Iris pigment epithelial cell (primary cell): Measurements from ENCODE around the gene IL2RA.

Source experiments
- DNase-seq: peaks from one replicate; pipeline ENCODE4 v3.0.0-alpha.2; 2011; ENCODE audit warnings: low read depth

Gene IL2RA

DNA sequence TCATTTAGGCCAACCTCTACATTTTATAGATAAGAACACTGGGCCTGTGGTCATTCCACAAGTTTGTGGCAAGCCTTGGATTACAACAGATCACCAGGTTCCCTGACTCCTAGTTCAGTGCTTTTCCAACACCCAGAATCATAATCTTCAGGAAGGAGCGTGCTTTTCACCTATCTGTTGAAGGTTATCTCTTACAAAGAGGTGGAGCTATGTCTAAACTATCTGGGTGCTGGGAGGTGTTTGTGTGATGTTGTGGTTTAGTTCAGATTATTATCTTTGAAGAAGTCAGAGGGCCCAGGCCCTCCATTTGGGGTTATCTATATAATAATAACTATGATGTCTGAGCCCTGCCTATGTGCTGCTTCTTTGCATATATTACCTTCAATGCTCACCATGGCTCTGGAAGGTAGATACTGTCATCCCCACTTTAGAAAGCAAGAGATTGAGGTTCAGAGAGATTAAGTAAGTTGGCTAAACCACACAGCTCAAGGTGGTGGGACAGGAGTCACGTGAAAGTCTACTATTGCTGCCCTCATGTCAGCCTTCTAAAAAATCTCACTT lies 24.0 kb downstream of the IL2RA start:
- no peak for DNase-seq

DNA sequence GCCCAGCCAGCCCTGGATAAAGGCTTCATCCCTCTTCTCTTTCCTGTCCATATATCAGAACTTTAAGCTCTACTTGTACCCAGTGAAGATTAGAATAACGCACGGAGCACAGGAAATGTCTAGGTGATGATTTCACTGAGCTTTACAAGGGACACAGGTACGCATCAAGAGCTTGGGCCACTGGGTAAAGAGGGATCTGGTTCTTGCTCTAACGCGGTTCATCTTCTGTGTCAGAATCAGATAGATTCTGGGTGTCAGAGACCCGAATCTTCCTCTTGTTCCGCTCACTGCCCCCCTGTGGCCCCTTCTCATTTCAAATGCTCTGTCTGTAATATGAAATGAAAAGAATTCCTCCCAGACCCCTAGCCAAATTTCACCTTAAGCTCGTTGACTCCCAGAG lies 24.7 kb downstream of the IL2RA start:
- no peak for DNase-seq

DNA sequence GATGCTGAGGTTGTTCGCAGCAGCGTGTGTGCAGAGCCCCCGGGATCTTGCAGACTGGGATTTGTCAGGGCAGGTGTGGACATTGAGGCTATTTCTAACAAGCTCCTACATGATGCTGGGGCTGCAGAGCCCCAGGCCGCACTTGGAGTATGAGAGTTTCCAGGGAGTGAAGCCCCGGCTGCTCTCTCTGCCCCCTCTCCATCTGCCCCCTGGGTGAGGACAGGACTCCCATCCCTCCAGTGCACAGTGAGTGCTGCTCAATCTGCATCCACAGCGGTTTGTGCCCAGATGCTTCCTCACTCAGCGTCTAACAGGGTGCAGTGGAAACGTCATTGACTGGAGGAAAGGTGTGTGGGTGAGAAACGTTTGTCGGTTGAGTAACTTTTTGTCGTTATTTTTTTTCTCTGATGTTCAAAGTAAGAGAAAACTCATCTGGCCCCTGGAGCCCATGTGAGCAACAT lies 25.3 kb downstream of the IL2RA start:
- DNase-seq: no peak

DNA sequence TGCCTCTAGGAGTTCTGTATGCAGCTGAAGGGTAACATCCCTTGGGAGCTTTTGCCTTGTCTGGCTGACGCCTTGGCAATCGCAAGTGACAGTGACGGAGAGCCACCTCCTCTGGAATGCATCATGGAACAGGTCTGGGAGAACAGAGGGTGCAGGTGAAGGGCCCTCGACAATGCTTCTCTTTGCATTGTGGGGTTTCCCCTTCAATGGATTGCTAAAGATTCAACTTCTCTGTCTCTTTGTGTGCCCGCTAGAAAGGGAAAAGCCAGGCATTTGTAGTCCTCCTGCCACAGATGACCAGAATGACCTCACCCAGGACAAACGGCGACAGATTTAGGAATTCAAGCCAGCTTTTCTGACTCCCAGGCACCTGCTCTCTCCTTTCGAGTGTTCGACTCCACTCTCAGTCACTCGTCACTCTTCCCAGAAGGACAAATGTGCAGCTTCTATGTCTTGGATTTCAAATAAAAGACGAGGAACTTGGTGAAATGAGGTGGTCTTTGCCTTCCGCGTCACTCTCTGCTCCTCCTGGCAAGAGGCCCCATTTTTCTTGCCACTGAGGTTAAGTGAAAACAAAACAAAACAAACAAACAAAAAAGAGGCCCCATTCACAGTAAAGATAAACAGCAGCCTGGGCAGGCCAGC lies 26.1 kb downstream of the IL2RA start:
- no peak for DNase-seq

DNA sequence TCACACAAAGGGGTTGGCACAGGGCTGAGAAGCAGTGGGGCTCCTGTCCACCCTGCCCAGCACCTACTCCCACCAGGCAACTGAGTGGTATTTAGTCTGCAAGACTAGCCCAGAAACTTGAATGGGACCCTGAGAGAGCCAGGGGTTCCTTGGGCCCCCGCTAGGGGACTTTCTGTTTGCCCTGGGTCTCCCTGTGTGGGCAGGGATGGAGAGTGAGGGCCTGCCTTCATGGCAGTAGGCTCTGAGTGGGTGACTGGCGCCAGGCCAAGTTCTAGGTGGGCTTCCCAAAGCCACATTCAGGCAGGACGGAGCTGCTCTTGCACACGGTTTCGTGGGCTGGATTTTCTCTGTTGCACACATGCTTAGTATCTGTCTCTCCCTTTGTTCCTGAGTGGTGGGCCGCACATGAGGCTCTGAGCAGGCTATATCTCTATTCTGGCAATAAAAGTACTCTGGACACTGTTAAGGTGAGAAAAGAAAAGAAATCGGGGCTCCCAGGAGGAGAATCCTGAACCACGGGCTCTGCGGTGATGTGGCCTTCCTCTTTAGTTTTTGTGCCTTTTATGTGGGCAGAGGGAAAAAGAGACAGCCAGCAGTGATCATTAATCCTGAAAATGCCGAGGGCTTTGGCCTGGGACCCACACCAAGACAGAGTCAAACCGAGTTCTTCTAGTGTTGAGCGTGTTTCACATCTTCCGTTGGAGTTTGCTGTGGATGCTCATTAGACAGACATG lies 26.9 kb downstream of the IL2RA start:
- DNase-seq: no peak

DNA sequence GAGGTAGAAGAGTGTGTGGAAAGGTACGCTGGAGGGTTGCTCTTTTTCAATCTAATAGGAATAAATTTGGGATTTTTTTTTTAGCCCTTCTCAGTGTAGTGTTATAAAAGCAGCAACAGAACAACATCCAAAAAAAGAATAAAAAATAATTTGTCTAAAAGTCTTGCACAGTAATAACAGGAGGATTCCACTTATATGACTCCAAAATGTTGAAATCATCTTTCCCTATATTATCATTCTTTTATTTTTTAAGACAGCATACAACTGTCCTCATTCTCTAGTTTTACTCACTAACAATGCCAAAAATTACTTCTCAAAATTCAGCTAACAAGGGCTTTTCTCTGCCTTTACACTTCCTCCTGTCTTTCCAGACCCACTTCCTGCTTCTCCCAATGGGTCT lies 27.8 kb downstream of the IL2RA start:
- no peak for DNase-seq

DNA sequence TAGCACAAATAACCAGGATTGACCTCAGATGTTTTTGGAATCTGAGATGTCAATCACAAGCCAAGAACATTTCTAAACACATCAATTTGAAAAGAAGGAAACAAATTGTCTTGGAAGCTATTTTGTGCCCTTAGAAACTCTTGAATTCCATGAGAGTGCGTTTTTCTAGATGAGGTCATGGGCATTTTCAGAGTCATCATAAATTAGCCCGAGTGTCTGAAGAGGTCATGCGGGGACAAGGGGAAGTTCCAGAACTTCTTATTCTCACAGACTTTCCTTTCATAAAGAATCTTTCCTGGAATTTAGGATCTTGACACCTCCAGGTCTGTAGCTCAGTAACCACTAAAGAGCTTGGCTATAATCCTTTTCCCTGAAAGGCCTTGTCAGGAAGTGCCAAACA lies 28.2 kb downstream of the IL2RA start:
- DNase-seq: no peak

DNA sequence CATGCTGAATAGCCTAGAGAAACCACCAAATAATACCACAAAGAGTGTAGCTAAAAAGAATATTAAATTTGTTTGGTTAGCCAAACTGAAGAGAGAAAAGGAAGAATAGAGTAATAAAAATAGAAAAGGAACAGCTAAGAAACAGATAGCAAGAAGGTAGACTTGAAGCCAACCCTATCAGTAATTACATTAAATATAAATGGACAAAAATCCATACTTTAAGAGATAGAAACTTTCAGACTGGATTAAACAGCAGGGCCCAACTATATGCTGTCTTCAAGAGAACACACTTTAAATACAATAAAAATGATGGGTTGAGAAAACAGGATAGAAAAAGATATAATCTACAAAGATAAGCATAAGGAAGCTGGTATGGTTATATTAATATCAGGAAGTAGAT lies 31.2 kb downstream of the IL2RA start:
- no peak for DNase-seq

DNA sequence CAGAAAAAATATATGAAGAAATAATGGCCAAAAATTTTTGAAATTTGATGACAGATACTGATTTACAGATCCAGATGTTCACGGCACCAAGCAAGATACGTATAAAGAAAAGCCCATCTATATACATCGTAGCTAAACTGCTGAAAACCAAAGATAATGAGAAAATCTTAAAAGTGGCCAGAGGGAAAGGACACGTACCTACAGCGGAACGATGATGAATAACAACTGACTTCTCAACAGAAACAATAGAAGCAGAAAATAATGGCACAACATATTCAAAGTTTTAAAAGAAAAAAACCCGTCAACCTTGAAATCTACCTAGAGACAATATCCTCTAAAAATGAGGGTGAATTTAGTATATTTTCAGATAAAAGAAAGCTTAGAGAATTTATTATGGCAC lies 31.9 kb downstream of the IL2RA start:
- no peak for DNase-seq

DNA sequence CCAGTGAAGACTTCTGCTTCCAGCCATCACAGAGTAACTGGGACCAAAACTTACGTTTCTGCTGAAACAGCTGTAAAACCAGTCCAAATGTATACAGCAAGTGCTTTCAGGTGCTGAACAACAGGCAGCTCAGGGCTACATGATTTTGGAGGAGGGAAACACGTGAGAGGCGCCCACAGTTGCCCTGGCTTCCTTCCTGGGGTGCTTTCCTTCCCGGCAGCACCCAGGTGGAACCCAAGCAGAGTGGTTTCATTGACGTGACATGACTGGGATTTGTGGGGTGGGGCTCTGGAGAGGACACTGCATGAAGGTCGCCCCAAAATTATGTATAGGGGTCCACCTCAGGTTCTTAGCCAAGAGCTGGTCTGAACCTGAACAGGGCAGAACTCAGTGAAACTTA lies 34.2 kb downstream of the IL2RA start:
- DNase-seq: no peak

DNA sequence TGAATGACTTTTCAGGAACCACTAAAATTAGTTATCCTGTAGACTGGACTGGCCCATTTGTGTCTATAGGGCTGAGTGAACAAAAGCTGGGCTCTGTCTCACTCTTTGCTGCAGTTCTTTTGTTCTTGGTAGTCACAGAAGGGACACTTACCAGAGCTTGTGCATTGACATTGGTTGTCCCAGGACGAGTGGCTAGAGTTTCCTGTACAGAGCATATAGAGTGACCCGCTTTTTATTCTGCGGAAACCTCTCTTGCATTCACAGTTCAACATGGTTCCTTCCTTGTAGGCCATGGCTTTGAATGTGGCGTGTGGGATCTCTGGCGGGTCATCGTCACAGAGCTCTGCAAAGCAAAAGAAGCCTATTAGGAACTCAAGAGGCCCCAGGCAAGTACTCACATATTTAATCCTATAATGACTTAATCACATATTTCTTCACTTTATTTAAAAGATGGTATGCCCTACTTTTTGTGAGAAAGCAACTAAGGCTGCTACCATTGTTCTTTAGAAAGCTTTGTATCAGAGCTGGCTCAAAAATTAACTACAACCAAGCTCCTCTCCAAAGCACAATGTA lies 36.4 kb downstream of the IL2RA start:
- no peak for DNase-seq

DNA sequence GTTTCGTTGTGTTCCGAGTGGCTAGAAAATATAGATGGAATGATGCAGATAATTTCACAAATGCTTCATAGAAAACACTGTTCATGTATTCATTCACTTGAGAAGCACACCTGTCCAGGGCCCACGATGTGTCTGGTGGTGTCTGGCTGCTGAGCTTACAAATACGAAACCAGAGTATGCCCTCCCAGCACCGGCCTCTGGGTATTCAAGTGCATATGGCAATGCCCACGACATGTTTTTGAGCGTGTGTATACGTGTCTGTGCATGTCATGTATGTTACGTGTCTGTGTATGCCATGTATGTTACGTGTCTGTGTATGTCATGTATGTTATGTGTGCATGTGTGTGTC lies 37.9 kb downstream of the IL2RA start:
- no peak for DNase-seq

DNA sequence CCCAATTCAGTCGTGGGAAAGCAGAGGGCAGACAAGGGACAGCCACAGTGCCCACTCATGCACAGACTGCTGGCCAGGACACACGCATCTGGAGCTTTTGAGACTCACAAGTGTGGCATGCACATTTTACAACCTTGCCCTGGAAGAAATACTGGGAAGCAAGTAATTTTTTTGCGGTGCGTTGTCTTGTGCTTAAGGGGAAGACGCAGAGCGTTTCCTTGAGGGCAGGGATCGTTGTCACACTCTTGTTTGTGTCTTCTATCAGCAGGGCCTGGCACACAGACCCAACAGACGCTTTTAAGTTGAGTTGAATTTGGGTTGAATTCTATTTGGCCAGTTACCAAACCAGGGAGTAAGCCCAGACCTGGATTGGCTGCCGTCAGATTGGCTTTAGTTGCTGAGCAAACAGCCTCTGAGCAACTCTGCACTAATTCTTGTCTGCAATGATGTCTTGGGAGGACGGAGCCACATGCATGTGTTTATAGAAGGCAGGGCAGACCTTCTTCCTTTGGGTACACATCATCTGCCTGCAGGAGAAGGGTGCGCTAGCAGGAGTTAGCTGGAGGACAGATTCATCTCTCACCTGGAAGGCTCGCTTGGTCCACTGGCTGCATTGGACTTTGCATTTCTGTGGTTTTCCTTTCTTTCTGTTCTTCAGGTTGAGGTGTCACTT lies 38.4 kb downstream of the IL2RA start:
- DNase-seq: no peak

DNA sequence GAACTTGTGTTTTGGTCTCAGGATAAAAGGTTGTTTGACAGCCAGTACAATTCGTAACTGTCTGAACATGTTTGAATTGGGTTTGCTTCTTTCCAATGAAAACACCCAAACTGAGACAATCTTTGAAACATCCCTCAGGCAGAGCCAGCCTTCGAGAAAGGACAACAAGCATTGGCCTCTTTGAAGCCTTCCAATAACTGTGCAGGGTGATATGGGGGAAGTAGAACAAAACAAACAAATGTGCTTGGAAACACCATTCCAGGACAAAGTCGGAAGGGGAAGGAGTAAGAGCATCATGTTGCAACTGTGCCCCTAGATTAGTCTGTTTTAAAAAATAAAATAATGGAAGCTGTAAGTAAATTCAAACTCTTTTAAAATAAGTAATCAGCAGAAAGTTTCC lies 39.5 kb downstream of the IL2RA start:
- peak; percentile 29 for DNase-seq

DNA sequence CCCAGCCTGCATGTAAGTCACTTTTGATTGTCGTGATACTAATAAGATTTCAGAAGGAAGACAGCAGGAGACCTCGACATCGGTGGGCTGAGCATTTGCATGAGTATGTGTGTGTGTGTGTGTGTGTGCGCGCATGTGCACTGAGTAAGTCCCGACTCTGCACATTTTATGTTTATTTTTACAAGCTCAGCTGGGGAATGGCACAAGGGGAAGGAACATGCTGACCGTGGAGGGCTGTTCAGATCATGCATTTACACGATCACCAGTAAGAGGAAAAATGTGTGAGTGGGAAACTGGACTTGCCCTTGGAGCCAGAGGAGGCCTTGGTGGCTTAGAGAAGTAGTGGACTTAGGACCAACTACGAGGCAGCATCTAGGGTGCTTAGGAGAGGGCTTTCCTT lies 41.3 kb downstream of the IL2RA start:
- peak; percentile 75 for DNase-seq

DNA sequence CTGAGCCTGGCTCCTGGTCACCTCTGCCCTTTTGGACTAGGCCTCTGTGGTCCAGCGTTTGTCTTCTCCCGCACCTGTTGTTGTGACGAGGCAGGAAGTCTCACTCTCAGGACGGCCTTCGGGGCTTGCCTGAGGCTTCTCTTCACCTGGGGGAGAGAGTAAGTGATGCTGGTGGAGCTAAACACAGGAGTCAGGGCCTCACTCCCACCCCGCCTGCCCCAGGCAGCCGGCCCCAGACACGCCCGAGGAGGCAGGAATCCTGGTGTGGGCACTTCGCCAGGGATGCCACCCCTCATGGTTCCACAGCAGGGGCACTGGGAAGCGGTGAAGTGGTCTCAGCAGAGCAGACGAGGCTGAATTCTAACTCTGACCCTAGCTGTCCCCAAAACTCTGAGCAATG lies 42.4 kb downstream of the IL2RA start:
- DNase-seq: no peak

DNA sequence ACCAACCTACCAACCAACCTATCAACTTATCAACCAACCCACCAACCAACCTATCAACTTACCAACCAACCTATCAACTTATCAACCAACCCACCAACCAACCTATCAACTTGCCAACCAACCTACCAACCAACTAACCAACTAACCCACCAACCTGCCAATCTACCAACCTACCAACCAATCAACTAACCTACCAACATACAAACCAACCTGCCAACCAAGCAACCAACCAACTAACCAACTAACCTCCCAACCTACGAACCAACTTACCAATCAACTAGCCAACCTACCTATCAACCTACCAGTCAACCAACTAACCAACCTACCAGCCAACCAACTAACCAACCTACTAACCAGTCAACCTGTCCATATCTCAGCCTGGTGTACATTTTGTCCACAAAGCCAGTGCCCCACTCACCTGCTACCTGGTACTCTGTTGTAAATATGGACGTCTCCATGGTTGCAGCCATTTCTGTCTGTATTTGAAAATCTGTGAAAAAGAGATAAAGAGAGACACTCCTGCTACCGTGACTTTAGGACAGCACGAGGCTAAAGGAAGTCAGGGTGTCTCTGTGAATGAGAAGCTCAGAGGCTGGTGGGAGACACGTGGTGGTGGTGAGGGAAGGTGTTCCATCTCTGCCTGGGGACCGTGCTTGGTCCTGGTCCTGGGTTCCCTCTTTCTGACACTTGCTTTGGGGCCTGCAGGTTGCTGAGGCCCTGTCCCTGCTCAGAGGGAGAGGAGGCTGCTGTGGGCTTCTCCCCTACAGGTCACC lies 43.0 kb downstream of the IL2RA start:
- no peak for DNase-seq

DNA sequence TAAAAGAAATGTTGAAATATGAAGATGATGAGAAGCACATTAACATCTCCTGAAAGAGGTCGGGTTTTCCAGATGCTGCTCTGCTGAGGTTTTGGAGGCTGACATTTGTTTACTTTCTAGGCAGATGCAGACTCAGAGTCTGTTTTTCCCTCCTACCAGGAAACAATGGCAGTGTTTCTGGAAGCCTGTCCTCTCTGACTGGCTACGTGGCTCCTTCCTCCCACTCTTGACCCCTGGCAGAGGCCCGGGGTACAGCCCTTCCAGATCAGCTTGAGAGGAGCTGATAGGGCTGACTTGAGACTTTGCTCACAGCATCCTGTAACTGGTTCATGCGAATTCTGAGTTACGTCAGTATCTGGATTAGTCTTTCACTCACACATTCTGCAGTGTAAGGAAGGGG lies 43.7 kb downstream of the IL2RA start:
- no peak for DNase-seq

DNA sequence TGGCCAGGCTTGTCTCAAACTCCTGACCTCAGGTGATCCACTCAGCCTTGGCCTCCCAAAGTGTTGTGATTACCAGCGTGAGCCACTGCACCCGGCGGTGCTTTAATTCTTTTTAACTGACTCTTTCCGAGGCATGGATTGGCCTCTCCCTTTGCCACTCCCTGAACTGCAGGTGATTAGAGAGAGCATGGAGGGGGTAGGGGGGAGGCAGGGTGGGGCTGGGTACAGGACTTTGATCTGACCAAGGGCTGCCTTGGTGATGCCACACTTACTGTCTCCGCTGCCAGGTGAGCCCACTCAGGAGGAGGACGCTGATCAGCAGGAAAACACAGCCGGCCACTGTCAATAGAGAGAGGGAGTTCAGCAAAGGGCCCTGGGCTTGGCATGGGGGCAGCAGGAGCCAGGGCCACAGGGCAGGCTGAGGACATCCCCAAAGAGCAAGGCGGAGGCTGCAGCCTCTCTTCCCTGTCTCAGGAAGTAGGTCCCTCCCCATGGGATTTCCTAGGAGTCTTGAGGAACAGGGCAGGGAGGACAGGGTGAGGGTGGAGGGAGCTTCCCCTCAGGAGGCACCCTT lies 44.3 kb downstream of the IL2RA start:
- no peak for DNase-seq

DNA sequence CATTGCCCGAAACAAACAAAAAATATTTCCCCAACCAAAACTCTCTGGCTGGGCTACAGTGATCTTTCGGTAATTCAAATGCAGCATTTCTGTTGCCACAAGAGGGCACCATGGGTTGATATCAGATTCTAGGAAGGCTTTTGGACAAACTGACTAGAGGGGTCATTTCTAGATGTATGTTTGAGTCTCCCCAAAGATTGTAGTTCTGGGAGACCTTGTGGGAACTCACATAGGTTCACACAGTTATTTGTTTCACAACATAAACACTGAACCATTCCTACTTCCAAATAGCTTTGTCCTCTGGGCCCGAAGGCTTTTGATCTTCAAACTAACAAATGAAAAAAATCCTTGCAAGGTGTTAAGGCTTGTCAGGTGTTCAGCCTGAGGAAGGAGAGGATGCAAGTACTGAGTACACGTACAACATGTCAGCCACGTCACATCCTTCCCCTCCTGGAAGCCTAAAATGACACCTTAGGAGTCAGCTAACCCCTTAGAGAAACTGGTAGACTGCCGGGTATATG lies 47.9 kb downstream of the IL2RA start:
- DNase-seq: peak; percentile 32

DNA sequence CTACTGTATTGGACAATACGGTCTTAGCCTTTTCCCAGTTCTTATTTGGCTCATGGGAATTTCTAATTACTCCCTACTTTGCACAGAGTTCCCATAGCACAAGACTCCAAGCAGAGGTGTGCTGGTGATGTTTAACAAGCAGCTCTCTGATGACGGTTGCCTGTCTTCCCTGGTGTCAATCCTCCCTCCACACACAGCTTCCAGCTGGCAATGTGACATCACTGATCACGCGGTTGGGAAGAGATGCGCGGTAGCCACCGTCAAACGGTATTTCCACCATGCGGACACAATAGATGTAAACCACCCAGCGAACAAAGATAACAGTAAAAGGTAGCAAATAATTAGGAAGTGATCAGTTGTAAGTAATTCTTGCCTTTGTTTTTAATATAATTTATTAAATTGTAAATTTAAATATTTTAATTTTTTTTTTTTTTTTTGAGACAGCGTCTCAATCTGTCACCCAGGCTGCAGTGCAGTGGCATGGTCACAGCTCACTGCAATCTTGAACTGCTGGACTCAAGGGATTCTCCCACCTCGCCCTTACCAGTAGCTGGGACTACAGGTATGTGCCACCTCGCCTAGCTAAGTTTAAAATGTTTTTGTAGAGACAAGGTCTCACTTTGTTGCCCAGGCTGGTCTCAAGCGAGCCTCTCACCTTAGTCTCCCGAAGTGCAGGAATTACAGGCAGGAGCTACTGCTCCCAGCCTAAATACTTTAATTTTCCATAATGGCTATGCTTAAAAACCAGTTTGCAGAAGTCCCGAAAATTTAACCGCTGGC lies 48.6 kb downstream of the IL2RA start:
- no peak for DNase-seq
